ENCODE measurements around the gene ZSWIM6. TPM values are rescaled to one million over a fixed set of nuclear protein-coding genes. Genes with fewer than 3 reads are reported as not detected.

Gene ZSWIM6
- total and polyA plus RNA-seq, 4 donors = 5.9 to 21.6 (median 13.3) TPM

DNA sequence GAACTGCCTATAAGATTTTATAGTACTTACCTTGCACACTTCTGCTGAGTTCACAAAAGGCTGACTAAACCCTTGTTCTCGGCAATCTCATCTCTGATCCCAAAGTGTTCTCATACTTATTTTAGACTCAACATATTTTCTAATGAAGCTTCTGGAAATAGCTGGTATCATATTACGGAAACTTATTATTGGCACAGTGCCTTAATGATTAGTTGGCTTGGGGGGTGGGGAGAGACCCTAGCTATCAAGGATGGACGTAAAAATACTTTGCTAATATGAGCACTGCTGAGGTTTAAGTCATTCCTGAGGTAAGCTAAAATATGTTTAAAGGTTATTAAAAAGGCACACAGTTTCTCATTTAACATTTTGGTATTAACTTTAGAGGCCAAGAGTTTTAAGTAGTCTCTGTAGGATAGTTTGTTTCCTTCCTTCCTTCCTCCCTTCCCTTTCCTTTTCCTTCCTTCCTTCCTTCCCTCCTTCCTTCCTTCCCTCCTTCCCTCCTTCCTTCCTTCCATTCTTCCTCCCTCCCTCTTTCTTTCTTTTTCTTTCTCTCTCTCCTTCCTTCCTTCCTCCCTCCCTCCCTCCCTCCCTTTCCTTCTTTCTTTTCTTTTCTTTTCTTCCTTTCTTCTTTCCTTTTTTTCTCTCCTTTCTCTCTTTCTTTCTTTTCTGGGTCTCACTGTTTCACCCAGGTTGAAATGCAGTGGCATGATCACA, 31.5 kb downstream of the ZSWIM6 start:
- TF ChIP-seq, protein P1, sequence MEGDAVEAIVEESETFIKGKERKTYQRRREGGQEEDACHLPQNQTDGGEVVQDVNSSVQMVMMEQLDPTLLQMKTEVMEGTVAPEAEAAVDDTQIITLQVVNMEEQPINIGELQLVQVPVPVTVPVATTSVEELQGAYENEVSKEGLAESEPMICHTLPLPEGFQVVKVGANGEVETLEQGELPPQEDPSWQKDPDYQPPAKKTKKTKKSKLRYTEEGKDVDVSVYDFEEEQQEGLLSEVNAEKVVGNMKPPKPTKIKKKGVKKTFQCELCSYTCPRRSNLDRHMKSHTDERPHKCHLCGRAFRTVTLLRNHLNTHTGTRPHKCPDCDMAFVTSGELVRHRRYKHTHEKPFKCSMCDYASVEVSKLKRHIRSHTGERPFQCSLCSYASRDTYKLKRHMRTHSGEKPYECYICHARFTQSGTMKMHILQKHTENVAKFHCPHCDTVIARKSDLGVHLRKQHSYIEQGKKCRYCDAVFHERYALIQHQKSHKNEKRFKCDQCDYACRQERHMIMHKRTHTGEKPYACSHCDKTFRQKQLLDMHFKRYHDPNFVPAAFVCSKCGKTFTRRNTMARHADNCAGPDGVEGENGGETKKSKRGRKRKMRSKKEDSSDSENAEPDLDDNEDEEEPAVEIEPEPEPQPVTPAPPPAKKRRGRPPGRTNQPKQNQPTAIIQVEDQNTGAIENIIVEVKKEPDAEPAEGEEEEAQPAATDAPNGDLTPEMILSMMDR (IDR thresholded peaks at IDR 0.05; ENCODE audit: control extremely low read depth, extremely low read depth) = no peak
- Histone ChIP-seq H3K27me3 (ENCODE audit: control insufficient read depth in 3 of 3, insufficient read depth in 3 of 3, low read length in 2 of 3) (no peaks in the 10 kb centered on the region), H3K4me1 (ENCODE audit: control insufficient read depth in 5 of 5, insufficient read depth in 5 of 5, low read length in 5 of 5) (peaks cover 0 to 8% (median 3%) of the 10 kb centered on the region in 5 donors), H3K9me3 (ENCODE audit: control insufficient read depth in 4 of 4, insufficient read depth in 3 of 4, low read length in 3 of 4) (no peaks in the 10 kb centered on the region), H3K4me3 (no peak overlapping the region), H3K9ac (ENCODE audit: insufficient read depth in 1 of 2, low read length in 2 of 2) (no peak overlapping the region), H3K36me3 (ENCODE audit: control insufficient read depth in 4 of 4, insufficient read depth in 4 of 4, low read length in 4 of 4) (peaks cover 0 to 2% (median 0%) of the 10 kb centered on the region in 4 donors), H3K27ac (ENCODE audit: low read depth in 1 of 2, low read length in 1 of 2) (no peak overlapping the region)
- WGBS, 2 donors = 90 to 95% methylated on average over 3 of the region's 3 CpGs
- ATAC-seq (ENCODE audit: insufficient read depth, low FRiP score) = no peak
- peak in 2 of 3 donors; percentile 23 to 33 for DNase-seq

DNA sequence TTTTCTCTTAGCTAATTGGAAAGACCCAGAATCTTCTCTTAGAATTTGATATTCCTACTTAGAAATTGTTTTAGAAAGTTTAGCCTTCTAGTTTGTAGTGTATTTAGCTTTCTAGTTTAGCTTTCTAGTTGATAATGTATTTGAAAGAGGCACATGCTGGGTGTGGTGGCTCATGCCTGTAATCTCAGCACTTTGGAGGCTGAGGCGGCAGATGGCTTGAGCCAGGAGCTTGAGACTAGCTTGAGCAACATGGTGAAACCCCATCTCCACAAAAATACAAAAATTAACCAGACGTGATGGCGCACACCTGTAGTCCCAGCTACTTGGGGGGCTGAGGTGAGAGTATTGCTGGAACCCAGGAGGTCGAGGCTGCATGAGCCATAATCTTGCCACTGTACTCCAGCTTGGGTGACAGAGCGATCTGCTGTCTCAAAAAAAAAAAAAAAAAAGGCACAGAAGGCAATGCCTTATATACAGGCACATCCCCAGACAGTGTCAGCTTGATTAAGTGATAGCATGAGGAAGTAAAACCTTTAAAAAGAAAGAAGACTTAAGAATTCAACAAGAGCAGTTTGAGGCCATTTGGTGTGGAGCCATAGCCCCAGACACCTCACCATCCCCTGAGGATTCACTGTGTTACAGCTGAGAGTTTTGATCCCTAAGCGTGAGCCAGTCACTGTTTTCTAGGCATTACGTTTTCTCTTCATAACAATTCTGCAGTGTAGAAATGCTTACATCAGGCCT, 34.6 kb downstream of the ZSWIM6 start:
- DNase-seq (no peak), ATAC-seq (ENCODE audit: insufficient read depth, low FRiP score) (no peak)
- Histone ChIP-seq H3K27me3 (ENCODE audit: control insufficient read depth in 3 of 3, insufficient read depth in 3 of 3, low read length in 2 of 3) (no peaks in the 10 kb centered on the region), H3K9ac (ENCODE audit: insufficient read depth in 1 of 2, low read length in 2 of 2) (no peak overlapping the region), H3K4me3 (no peak overlapping the region), H3K4me1 (ENCODE audit: control insufficient read depth in 5 of 5, insufficient read depth in 5 of 5, low read length in 5 of 5) (peaks cover 0 to 10% (median 2%) of the 10 kb centered on the region in 5 donors), H3K9me3 (ENCODE audit: control insufficient read depth in 4 of 4, insufficient read depth in 3 of 4, low read length in 3 of 4) (no peaks in the 10 kb centered on the region), H3K36me3 (ENCODE audit: control insufficient read depth in 4 of 4, insufficient read depth in 4 of 4, low read length in 4 of 4) (peaks cover 0 to 2% (median 0%) of the 10 kb centered on the region in 4 donors), H3K27ac (ENCODE audit: low read depth in 1 of 2, low read length in 1 of 2) (no peak overlapping the region)
- WGBS, 2 donors = 94 to 97% methylated on average over 7 of the region's 7 CpGs
- TF ChIP-seq, protein P1 (IDR thresholded peaks at IDR 0.05; ENCODE audit: control extremely low read depth, extremely low read depth) = no peak

DNA sequence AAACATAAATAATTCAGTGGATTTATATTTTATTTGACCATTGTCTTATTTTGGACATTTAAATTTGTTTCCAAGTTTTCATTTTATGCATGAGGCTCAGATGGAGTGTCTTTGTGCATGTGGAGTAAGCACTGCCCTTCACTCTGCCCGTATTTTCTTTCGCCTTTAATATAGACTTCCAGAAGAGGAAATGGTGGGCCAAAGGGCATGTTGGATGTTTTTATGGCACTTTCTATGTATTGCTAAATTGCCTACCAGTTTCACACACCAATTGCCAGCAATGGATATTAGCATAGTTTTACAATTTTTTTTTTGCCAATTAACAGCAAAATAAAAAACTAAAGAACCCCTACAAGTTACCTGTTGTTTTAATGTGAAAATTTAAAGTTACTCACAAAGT, 38.4 kb downstream of the ZSWIM6 start:
- H3K27me3 ChIP-seq (ENCODE audit: control insufficient read depth in 3 of 3, insufficient read depth in 3 of 3, low read length in 2 of 3) = no peaks in the 10 kb centered on the region
- H3K9me3 ChIP-seq (ENCODE audit: control insufficient read depth in 4 of 4, insufficient read depth in 3 of 4, low read length in 3 of 4) = no peaks in the 10 kb centered on the region
- H3K4me1 ChIP-seq (ENCODE audit: control insufficient read depth in 5 of 5, insufficient read depth in 5 of 5, low read length in 5 of 5) = peaks cover 0 to 7% (median 0%) of the 10 kb centered on the region in 5 donors
- 85 to 89% methylated on average over 2 of the region's 2 CpGs for WGBS, 2 donors
- H3K4me3 ChIP-seq = no peak overlapping the region
- peak in 1 of 3 donors; percentile 14 for DNase-seq
- H3K9ac ChIP-seq (ENCODE audit: insufficient read depth in 1 of 2, low read length in 2 of 2) = no peak overlapping the region
- H3K27ac ChIP-seq (ENCODE audit: low read depth in 1 of 2, low read length in 1 of 2) = no peak overlapping the region
- TF ChIP-seq, protein P1 (IDR thresholded peaks at IDR 0.05; ENCODE audit: control extremely low read depth, extremely low read depth) = no peak
- peaks cover 0 to 2% (median 0%) of the 10 kb centered on the region in 4 donors for H3K36me3 ChIP-seq (ENCODE audit: control insufficient read depth in 4 of 4, insufficient read depth in 4 of 4, low read length in 4 of 4)
- ATAC-seq (ENCODE audit: insufficient read depth, low FRiP score) = no peak

All from lung (tissue), 12 donors.